ENCODE measurements around the gene GAD2.

Gene GAD2

GRCh38 chr10:26225322-26225721 lies 8.7 kb downstream of the GAD2 start:
- no peak for DNase-seq

GRCh38 chr10:26227786-26228185 lies 11.2 kb downstream of the GAD2 start:
- DNase-seq: no peak

GRCh38 chr10:26232174-26232573 lies 15.6 kb downstream of the GAD2 start:
- DNase-seq: no peak

GRCh38 chr10:26235761-26236160 lies 19.2 kb downstream of the GAD2 start:
- no peak for DNase-seq

- no peak for DNase-seq
These were observed 21.8 kb downstream of the GAD2 start for GRCh38 chr10:26238378-26238777.

GRCh38 chr10:26242706-26243350 lies 26.3 kb downstream of the GAD2 start:
- no peak for DNase-seq

- DNase-seq: no peak
These were observed 26.8 kb downstream of the GAD2 start for GRCh38 chr10:26243351-26243720.

- DNase-seq: no peak
These were observed 33.1 kb downstream of the GAD2 start for GRCh38 chr10:26249681-26250080.

GRCh38 chr10:26251925-26252324 lies 35.4 kb downstream of the GAD2 start:
- no peak for DNase-seq

- no peak for DNase-seq
These were observed 38.0 kb downstream of the GAD2 start for GRCh38 chr10:26254616-26255015.

GRCh38 chr10:26259341-26259740 lies 42.8 kb downstream of the GAD2 start:
- no peak for DNase-seq

- no peak for DNase-seq
These were observed 53.2 kb downstream of the GAD2 start for GRCh38 chr10:26269754-26270153.

- DNase-seq: no peak
These were observed 57.8 kb downstream of the GAD2 start for GRCh38 chr10:26274391-26274790.

- no peak for DNase-seq
These were observed 61.7 kb downstream of the GAD2 start for GRCh38 chr10:26278295-26278694.

GRCh38 chr10:26290236-26290635 lies 73.7 kb downstream of the GAD2 start:
- DNase-seq: no peak

- no peak for DNase-seq
These were observed 75.3 kb downstream of the GAD2 start for GRCh38 chr10:26291721-26292480.

GRCh38 chr10:26296360-26296759 lies 79.8 kb downstream of the GAD2 start:
- no peak for DNase-seq

GRCh38 chr10:26300001-26300400 lies 83.4 kb downstream of the GAD2 start:
- DNase-seq: no peak

- DNase-seq: no peak
These were observed 86.8 kb downstream of the GAD2 start for GRCh38 chr10:26303366-26303765.

- DNase-seq: no peak
These were observed 93.8 kb downstream of the GAD2 start for GRCh38 chr10:26310361-26310760.

- no peak for DNase-seq
These were observed 94.9 kb downstream of the GAD2 start for GRCh38 chr10:26311383-26311940.

- DNase-seq: no peak
These were observed 97.9 kb downstream of the GAD2 start for GRCh38 chr10:26314265-26315013.

GRCh38 chr10:26318672-26319071 lies 102.1 kb downstream of the GAD2 start:
- DNase-seq: no peak

GRCh38 chr10:26323219-26323618 lies 106.6 kb downstream of the GAD2 start:
- DNase-seq: no peak

Measured in NK-92 treated with Interleukin-12 subunit alpha and Interleukin-12 subunit beta, amount 100 ng/mL, for 24 hours (cell line).